A549 (cell line): ENCODE data around the gene TUBA3C. TPM values are rescaled to one million over a fixed set of nuclear protein-coding genes. Genes with fewer than 3 reads are reported as not detected.

Source experiments
- ATAC-seq, 2 experiments: fragments of 200-7000 bp in 1 of 2; fragments of >200 bp in 1 of 2; cut with Nextera tagmentation in 1 of 2; cut with Tn5 transposase in 1 of 2; 3 replicates each; pipeline versions ENCODE4 v1.8.0 to v1.9.1; 2018 to 2020; ENCODE audit warnings: mild to moderate bottlenecking in 1 of 2, moderate library complexity in 1 of 2
- CTCF ChIA-PET: fragments of 300-600 bp; sonication (Branson Sonifier 250); formaldehyde crosslinking; extraction: SDS; loops from one replicate; lab custom pipeline; 2021; ENCODE audit warnings: antibody characterized with exemption, inconsistent platforms; lab: Yijun Ruan, JAX
- POLR2A ChIA-PET: fragments of 350-600 bp; formaldehyde crosslinking; extraction: SDS; loops from one replicate; lab custom pipeline; 2021; ENCODE audit warnings: antibody characterized with exemption, inconsistent platforms; lab: Yijun Ruan, JAX
- DNase-seq, 2 experiments: peaks; one replicate each; pipeline versions ENCODE4 v3.0.0 to v3.0.0-alpha.2; 2011 to 2016; ENCODE audit warnings: low read depth in 1 of 2, low spot score in 1 of 2
- FAIRE-seq: peaks from 2 replicates; lab custom pipeline; 2011; peaks lifted over from hg19 to GRCh38; lab: Jason Lieb, UNC
- H3K27ac ChIP-seq, 2 experiments: fragments of >200 bp; sonication (Bioruptor Twin); formaldehyde crosslinking; 3 replicates each; pipeline ENCODE4 v1.5.1; 2016 to 2017
- H3K4me1 ChIP-seq: fragments of >200 bp; sonication (Bioruptor Twin); formaldehyde crosslinking; 3 replicates; pipeline ENCODE4 v1.6.1; 2016
- H3K4me2 ChIP-seq: fragments of >200 bp; sonication (Bioruptor Twin); formaldehyde crosslinking; 3 replicates; pipeline ENCODE4 v1.6.1; 2016
- H3K4me3 ChIP-seq: fragments of >200 bp; sonication (Bioruptor Twin); formaldehyde crosslinking; 3 replicates; pipeline ENCODE4 v1.5.1; 2016
- H3K9me3 ChIP-seq: fragments of >200 bp; sonication (Bioruptor Twin); formaldehyde crosslinking; 3 replicates; pipeline ENCODE4 v1.6.1; 2016
- CBX2 ChIP-seq: fragments of 200-600 bp; sonication (generic); IDR thresholded peaks from 2 replicates; pipeline ENCODE4 v1.6.1; 2016; ENCODE audit warnings: low read depth, mild to moderate bottlenecking, borderline replicate concordance
- CHD2 ChIP-seq: fragments of 150-350 bp; IDR thresholded peaks from 2 replicates; pipeline ENCODE4 v1.6.1; 2014; ENCODE audit warnings: low read length; ENCODE audit not compliant: partially characterized antibody
- CTCF ChIP-seq: fragments of >200 bp; sonication (Bioruptor Twin); formaldehyde crosslinking; IDR thresholded peaks from 3 replicates; pipeline ENCODE4 v1.5.1; 2016
- E2F6 ChIP-seq: IDR thresholded peaks from 2 replicates; pipeline ENCODE4 v1.6.1; 2012; ENCODE audit warnings: low read depth, borderline replicate concordance
- EHF ChIP-seq: fragments of 250-450 bp; sonication (Bioruptor Pico); IDR thresholded peaks from 2 replicates; pipeline ENCODE4 v1.5.0; 2020; ENCODE audit warnings: mild to moderate bottlenecking
- ELK1 ChIP-seq: fragments of 150-350 bp; IDR thresholded peaks from 2 replicates; pipeline ENCODE4 v1.6.1; 2014; ENCODE audit warnings: low read depth, mild to moderate bottlenecking, low read length
- EP300 ChIP-seq, 2 experiments: fragments of >200 bp; sonication (Bioruptor Twin); formaldehyde crosslinking; IDR thresholded peaks; 2 replicates in 1 of 2; 3 replicates in 1 of 2; pipeline ENCODE4 v1.6.1; 2016 to 2017
- ESRRA ChIP-seq: fragments of 150-350 bp; IDR thresholded peaks from 2 replicates; pipeline ENCODE4 v1.6.1; 2014; ENCODE audit warnings: mild to moderate bottlenecking, low read length, borderline replicate concordance
- FOSB ChIP-seq: fragments of 250-450 bp; sonication (Bioruptor Pico); IDR thresholded peaks from 2 replicates; pipeline ENCODE4 v1.5.0; 2020; ENCODE audit warnings: mild to moderate bottlenecking, moderate library complexity
- HES2 ChIP-seq: fragments of >200 bp; sonication (Bioruptor Twin); formaldehyde crosslinking; IDR thresholded peaks from 2 replicates; pipeline ENCODE4 v1.6.1; 2016
- HEYL ChIP-seq: fragments of 250-450 bp; sonication (Bioruptor Pico); IDR thresholded peaks from 2 replicates; pipeline ENCODE4 v1.8.0; 2021; ENCODE audit warnings: mild to moderate bottlenecking, moderate library complexity
- HMGXB4 ChIP-seq: fragments of 250-450 bp; sonication (Bioruptor Pico); IDR thresholded peaks from 2 replicates; pipeline ENCODE4 v1.5.0; 2021; ENCODE audit warnings: mild to moderate bottlenecking, moderate library complexity, borderline replicate concordance
- HOXB13 ChIP-seq: fragments of 250-450 bp; sonication (Bioruptor Pico); IDR thresholded peaks from 2 replicates; pipeline ENCODE4 v1.5.0; 2020; ENCODE audit warnings: low read depth, mild to moderate bottlenecking, moderate library complexity
- HOXB5 ChIP-seq: fragments of 250-450 bp; sonication (Bioruptor Pico); IDR thresholded peaks from 2 replicates; pipeline ENCODE4 v1.5.0; 2020; ENCODE audit warnings: mild to moderate bottlenecking, moderate library complexity
- JUN ChIP-seq, 2 experiments: fragments of >200 bp; sonication (Bioruptor Twin); formaldehyde crosslinking; IDR thresholded peaks; 2 replicates in 1 of 2; 3 replicates in 1 of 2; pipeline ENCODE4 v1.6.1; 2016 to 2017
- JUNB ChIP-seq: fragments of >200 bp; sonication (Bioruptor Twin); formaldehyde crosslinking; IDR thresholded peaks from 2 replicates; pipeline ENCODE4 v1.6.1; 2016
- NFE2L2 ChIP-seq: fragments of 150-350 bp; conservative IDR thresholded peaks from 2 replicates; pipeline ENCODE4 v1.6.1; 2014; ENCODE audit warnings: low read length
- NPAS2 ChIP-seq: fragments of 250-450 bp; sonication (Bioruptor Pico); IDR thresholded peaks from 2 replicates; pipeline ENCODE4 v1.8.0; 2022; ENCODE audit warnings: mild to moderate bottlenecking, moderate library complexity, borderline replicate concordance
- PBX3 ChIP-seq: IDR thresholded peaks from 2 replicates; pipeline ENCODE4 v1.6.1; 2012
- PHF8 ChIP-seq: fragments of 200-600 bp; sonication (generic); IDR thresholded peaks from 2 replicates; pipeline ENCODE4 v1.6.1; 2016; ENCODE audit warnings: low read depth, mild to moderate bottlenecking, antibody characterized with exemption, moderate library complexity, borderline replicate concordance
- POLR2AphosphoS2 ChIP-seq: conservative IDR thresholded peaks from 2 replicates; pipeline ENCODE4 v1.6.1; 2012; ENCODE audit warnings: low read length, improper control_type of control experiment, inconsistent platforms
- SREBF2 ChIP-seq: fragments of 450-650 bp; IDR thresholded peaks from 2 replicates; pipeline ENCODE4 v1.6.1; 2014; ENCODE audit warnings: mild to moderate bottlenecking, moderate library complexity
- ZFP36 ChIP-seq: fragments of 450-650 bp; IDR thresholded peaks from 2 replicates; pipeline ENCODE4 v1.6.1; 2014; ENCODE audit warnings: borderline replicate concordance; ENCODE audit not compliant: partially characterized antibody
- ZNF302 ChIP-seq: fragments of 250-450 bp; sonication (Bioruptor Pico); IDR thresholded peaks from 2 replicates; pipeline ENCODE4 v1.9.0; 2021; ENCODE audit warnings: inconsistent platforms, mild to moderate bottlenecking, moderate library complexity
- ZSCAN20 ChIP-seq: fragments of 250-450 bp; sonication (Bioruptor Pico); IDR thresholded peaks from 2 replicates; pipeline ENCODE4 v1.8.0; 2022; ENCODE audit warnings: mild to moderate bottlenecking, moderate library complexity
- WGBS: methylation state at CpG from one replicate; pipeline ENCODE4 v1.1.6; 2017; ENCODE audit errors: missing lambda C conversion rate; 5-methylcytosine and 5-hydroxymethylcytosine counted together
- polyA plus RNA-seq, 4 experiments: library from polyadenylated mRNA; depleted of rRNA in 3 of 4; stranded (reverse); fragments of >200 nt; fragmentation: RNase III in 1 of 4; extraction: RNeasy Plus Mini Kit Qiagen cat#74134 plus additional on column Dnase treatment in 1 of 4; gene quantifications; 2 replicates in 3 of 4; 3 replicates in 1 of 4; pipeline ENCODE4 v1.2.3, GENCODE V29; 2011 to 2017

TUBA3C gene
- polyA plus RNA-seq, 2 of the 4 experiments (the other 2 are of a cell fraction) = not detected

- 0% methylated on average over 4 of the region's 16 CpGs for WGBS
- ATAC-seq = no peak
- Histone ChIP-seq H3K4me2 (no peak overlapping the region), H3K9me3 (no peaks in the 10 kb centered on the region), H3K4me3 (no peak overlapping the region), H3K4me1 (no peaks in the 10 kb centered on the region), H3K27ac (no peak overlapping the region)
- TF ChIP-seq JUN (IDR thresholded peaks at IDR 0.05) (no peak), ESRRA (no peak), FOSB (CRISPR knock-in tag) (no peak), HMGXB4 (no peak), EHF (no peak), PBX3 (no peak), HES2 (no peak), EP300 (IDR thresholded peaks at IDR 0.05) (no peak), ZSCAN20 (CRISPR knock-in tag) (no peak), ZFP36 (no peak), HEYL (CRISPR knock-in tag) (no peak), CHD2 (no peak), NPAS2 (no peak), PHF8 (no peak), ZNF302 (CRISPR knock-in tag) (no peak), HOXB5 (no peak), SREBF2 (no peak)
- ChIA-PET POLR2A (no interaction called here), CTCF (no interaction called here)
- FAIRE-seq = no peak
- no peak for DNase-seq
Measured at GRCh38 chr13:19173752-19174151, 7.9 kb downstream of the TUBA3C start.

- Histone ChIP-seq H3K4me2 (no peak overlapping the region), H3K27ac (no peak overlapping the region), H3K4me1 (no peaks in the 10 kb centered on the region), H3K4me3 (no peak overlapping the region), H3K9me3 (no peaks in the 10 kb centered on the region)
- FAIRE-seq = no peak
- no peak for ATAC-seq
- WGBS = 4% methylated on average over 5 of the region's 6 CpGs
- TF ChIP-seq E2F6 (no peak), CHD2 (no peak), JUNB (no peak), HOXB13 (CRISPR knock-in tag) (no peak), CTCF (no peak), NFE2L2 (no peak), POLR2AphosphoS2 (no peak), ZNF302 (CRISPR knock-in tag) (no peak), ESRRA (no peak), ELK1 (no peak), CBX2 (no peak), ZSCAN20 (CRISPR knock-in tag) (no peak), HOXB5 (no peak)
- ChIA-PET POLR2A (no interaction called here), CTCF (no interaction called here)
- DNase-seq = no peak
Measured at GRCh38 chr13:19172647-19173030, 9.0 kb downstream of the TUBA3C start.
